H9 (cell line): Measurements from ENCODE around the gene ORMDL1. TPM values are rescaled to one million over a fixed set of nuclear protein-coding genes. Genes with fewer than 3 reads are reported as not detected.

ENCODE experiments used
- DNase-seq: peaks from one replicate; pipeline ENCODE4 v3.0.0-alpha.2; 2017
- H2AFZ ChIP-seq: one replicate; pipeline ENCODE4 v1.6.1; 2013; ENCODE audit warnings: mild to moderate bottlenecking, low read length, control low read depth, moderate library complexity
- H2AK5ac ChIP-seq: 2 replicates; pipeline ENCODE4 v1.6.1; 2013; ENCODE audit warnings: low read length, control low read depth, mixed read lengths; ENCODE audit not compliant: insufficient read length
- H2BK120ac ChIP-seq: one replicate; pipeline ENCODE4 v1.6.1; 2013; ENCODE audit warnings: low read depth, mild to moderate bottlenecking, low read length, control low read depth, inconsistent platforms; ENCODE audit not compliant: poor library complexity, severe bottlenecking
- H2BK12ac ChIP-seq: 2 replicates; pipeline ENCODE4 v1.6.1; 2013; ENCODE audit warnings: low read length, control low read depth, mixed read lengths, low read depth; ENCODE audit not compliant: insufficient read length
- H2BK15ac ChIP-seq: 2 replicates; pipeline ENCODE4 v1.6.1; 2013; ENCODE audit warnings: low read depth, low read length, control low read depth
- H2BK20ac ChIP-seq: one replicate; pipeline ENCODE4 v1.6.1; 2013; ENCODE audit warnings: low read depth, mild to moderate bottlenecking, low read length, control low read depth, inconsistent platforms; ENCODE audit not compliant: poor library complexity, severe bottlenecking
- H2BK5ac ChIP-seq: 2 replicates; pipeline ENCODE4 v1.6.1; 2013; ENCODE audit warnings: low read length, control low read depth, mixed read lengths; ENCODE audit not compliant: insufficient read length
- H3K14ac ChIP-seq: 2 replicates; pipeline ENCODE4 v1.6.1; 2013; ENCODE audit warnings: low read length, control low read depth; ENCODE audit not compliant: insufficient read depth
- H3K18ac ChIP-seq: 2 replicates; pipeline ENCODE4 v1.6.1; 2013; ENCODE audit warnings: low read depth, mild to moderate bottlenecking, mixed read lengths, low read length, control low read depth; ENCODE audit not compliant: insufficient read length
- H3K23ac ChIP-seq: 2 replicates; pipeline ENCODE4 v1.6.1; 2013; ENCODE audit warnings: low read length, control low read depth, mixed read lengths, low read depth; ENCODE audit not compliant: insufficient read length
- H3K23me2 ChIP-seq: 2 replicates; pipeline ENCODE4 v1.6.1; 2013; ENCODE audit warnings: low read depth, mild to moderate bottlenecking, mixed read lengths, low read length, control low read depth; ENCODE audit not compliant: insufficient read length, poor library complexity, severe bottlenecking
- H3K27ac ChIP-seq: 2 replicates; pipeline ENCODE4 v1.5.1; 2013; ENCODE audit warnings: low read length, control low read depth, mixed read lengths, low read depth; ENCODE audit not compliant: insufficient read length
- H3K27me3 ChIP-seq: 2 replicates; pipeline ENCODE4 v1.6.1; 2013; ENCODE audit warnings: low read length, control low read depth, inconsistent platforms; ENCODE audit not compliant: insufficient read depth
- H3K4ac ChIP-seq: 2 replicates; pipeline ENCODE4 v1.6.1; 2013; ENCODE audit warnings: low read depth, mild to moderate bottlenecking, control low read depth, inconsistent platforms, low read length, moderate library complexity
- H3K4me1 ChIP-seq: 2 replicates; pipeline ENCODE4 v1.6.1; 2013; ENCODE audit warnings: low read length, control low read depth, inconsistent platforms; ENCODE audit not compliant: insufficient read depth
- H3K4me2 ChIP-seq: 2 replicates; pipeline ENCODE4 v1.6.1; 2013; ENCODE audit warnings: low read length, control low read depth, mixed read lengths; ENCODE audit not compliant: insufficient read length, insufficient read depth
- H3K56ac ChIP-seq: 2 replicates; pipeline ENCODE4 v1.6.1; 2013; ENCODE audit warnings: low read depth, mild to moderate bottlenecking, mixed read lengths, low read length, control low read depth; ENCODE audit not compliant: insufficient read length
- H3K79me1 ChIP-seq: 2 replicates; pipeline ENCODE4 v1.6.1; 2013; ENCODE audit warnings: low read depth, mild to moderate bottlenecking, moderate library complexity, low read length, control low read depth, inconsistent platforms; ENCODE audit not compliant: insufficient read depth, poor library complexity, severe bottlenecking
- H3K79me2 ChIP-seq: 2 replicates; pipeline ENCODE4 v1.6.1; 2013; ENCODE audit warnings: low read length, control low read depth, inconsistent platforms; ENCODE audit not compliant: insufficient read depth
- H3K9ac ChIP-seq: 2 replicates; pipeline ENCODE4 v1.6.1; 2013; ENCODE audit warnings: low read length, control low read depth, mixed read lengths; ENCODE audit not compliant: insufficient read length; ENCODE audit errors: extremely low read depth
- H3K9me3 ChIP-seq: one replicate; pipeline ENCODE4 v1.6.1; 2013; ENCODE audit warnings: low read depth, low read length, inconsistent platforms; ENCODE audit not compliant: control insufficient read depth
- H3T11ph ChIP-seq: one replicate; pipeline ENCODE4 v1.6.1; 2013; ENCODE audit warnings: mild to moderate bottlenecking, low read length, control low read depth, inconsistent platforms
- H4K20me1 ChIP-seq: one replicate; pipeline ENCODE4 v1.6.1; 2013; ENCODE audit not compliant: control insufficient read depth, insufficient read length, insufficient read depth
- H4K5ac ChIP-seq: 2 replicates; pipeline ENCODE4 v1.6.1; 2013; ENCODE audit warnings: low read depth, mild to moderate bottlenecking, mixed read lengths, low read length, control low read depth; ENCODE audit not compliant: insufficient read length
- H4K8ac ChIP-seq: replicated peaks from 2 replicates; pipeline ENCODE4 v1.6.1; 2013; ENCODE audit warnings: low read length, control low read depth, mixed read lengths, low read depth; ENCODE audit not compliant: insufficient read length
- H4K91ac ChIP-seq: 2 replicates; pipeline ENCODE4 v1.6.1; 2013; ENCODE audit warnings: low read depth, mild to moderate bottlenecking, moderate library complexity, mixed read lengths, low read length, control low read depth; ENCODE audit not compliant: insufficient read length
- H3K27ac Mint-ChIP-seq, 3 experiments: 2 replicates in 2 of 3; 3 replicates in 1 of 3; pipeline ENCODE4 v1.8.0; 2020 to 2021; ENCODE audit warnings: mixed read lengths in 3 of 3, mild to moderate bottlenecking in 1 of 3, moderate library complexity in 1 of 3
- H3K27me3 Mint-ChIP-seq: 2 replicates; pipeline ENCODE4 v1.8.0; 2021; ENCODE audit warnings: low read depth, mild to moderate bottlenecking, moderate library complexity, mixed read lengths
- H3K36me3 Mint-ChIP-seq, 3 experiments: 2 replicates in 2 of 3; 3 replicates in 1 of 3; pipeline ENCODE4 v1.8.0; 2020 to 2021; ENCODE audit warnings: low read depth in 3 of 3, mixed read lengths in 3 of 3; ENCODE audit not compliant: insufficient read depth in 1 of 3
- H3K4me1 Mint-ChIP-seq, 2 experiments: 2 replicates each; pipeline ENCODE4 v1.8.0; 2020; ENCODE audit warnings: mixed read lengths in 2 of 2
- H3K4me3 Mint-ChIP-seq, 2 experiments: 2 replicates in 1 of 2; 3 replicates in 1 of 2; pipeline ENCODE4 v1.8.0; 2020 to 2021; ENCODE audit warnings: mild to moderate bottlenecking in 2 of 2, mixed read lengths in 2 of 2, moderate library complexity in 1 of 2
- H3K9me3 Mint-ChIP-seq, 2 experiments: 2 replicates in 1 of 2; 3 replicates in 1 of 2; pipeline ENCODE4 v1.8.0; 2020; ENCODE audit warnings: mild to moderate bottlenecking in 2 of 2, mixed read lengths in 2 of 2, moderate library complexity in 1 of 2
- WGBS: extraction: QIAGEN DNeasy Blood & Tissue Kit; methylation state at CpG from one replicate; pipeline ENCODE4 v1.1.7; 2013; ENCODE audit warnings: missing lambda C conversion rate, low lambda C conversion rate, mixed read lengths; ENCODE audit not compliant: insufficient read length; ENCODE audit errors: extremely low coverage; 5-methylcytosine and 5-hydroxymethylcytosine counted together
- total RNA-seq: library from RNA; stranded (reverse); gene quantifications from 2 replicates; pipeline ENCODE4 v1.2.1, GENCODE V29; 2021
- TF ChIP-seq, protein P1 (sequence below): fragments of 200-600 bp; sonication (generic); conservative IDR thresholded peaks from 3 replicates; pipeline ENCODE4 v1.8.0; 2021; ENCODE audit warnings: antibody characterized with exemption, mild to moderate bottlenecking

Gene ORMDL1
- total RNA-seq, 1 experiment from 2014 or later: 59.7 TPM

DNA sequence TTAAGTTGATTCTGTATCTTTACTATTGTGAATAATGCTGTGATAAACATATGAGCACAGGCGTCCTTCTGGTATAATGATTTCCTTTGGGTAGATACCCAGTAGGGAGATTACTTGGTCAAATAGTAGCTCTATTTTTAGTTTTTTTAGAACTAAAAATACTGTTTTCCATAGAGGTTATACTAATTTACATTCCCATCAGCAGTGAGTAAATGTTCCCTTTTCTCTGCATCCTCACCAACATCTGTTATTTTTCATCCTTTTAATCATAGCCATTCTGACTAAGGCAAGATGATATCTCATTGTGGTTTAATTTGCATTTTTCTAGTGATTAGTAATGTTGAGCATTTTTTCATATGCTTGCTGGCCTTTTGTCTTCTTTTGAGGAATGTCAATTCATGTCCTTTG, 35.2 kb upstream of the ORMDL1 start:
- no peak overlapping the region for H3K18ac ChIP-seq
- no peak for DNase-seq
- H3K79me2 ChIP-seq: no peaks in the 10 kb centered on the region
- no peaks in the 10 kb centered on the region for H3K79me1 ChIP-seq
- no peak overlapping the region for H3K56ac ChIP-seq
- no peaks in the 10 kb centered on the region for H3K9me3 Mint-ChIP-seq
- H3K4me1 Mint-ChIP-seq: no peaks in the 10 kb centered on the region
- H3K4me3 Mint-ChIP-seq: no peak overlapping the region
- H3K23ac ChIP-seq: no peak overlapping the region
- no peak overlapping the region for H4K5ac ChIP-seq
- H3T11ph ChIP-seq: no peak overlapping the region
- WGBS: no CpG with 5 or more reads among the region's 1 CpG
- no peak overlapping the region for H2BK15ac ChIP-seq
- no peaks in the 10 kb centered on the region for H3K27me3 ChIP-seq
- no peak overlapping the region for H3K9ac ChIP-seq
- no peak overlapping the region for H4K8ac ChIP-seq
- H3K27me3 Mint-ChIP-seq: no peaks in the 10 kb centered on the region
- H2BK20ac ChIP-seq: no peak overlapping the region
- H3K36me3 Mint-ChIP-seq: peaks cover 5 to 25% (median 24%) of the 10 kb centered on the region in 3 experiments; a peak in 5 of 7 replicates
- no peak overlapping the region for H3K14ac ChIP-seq
- no peaks in the 10 kb centered on the region for H3K4me1 ChIP-seq
- H2BK120ac ChIP-seq: no peak overlapping the region
- no peak overlapping the region for H2BK5ac ChIP-seq
- no peak overlapping the region for H3K27ac ChIP-seq
- H3K4me2 ChIP-seq: no peak overlapping the region
- TF ChIP-seq, protein P1, sequence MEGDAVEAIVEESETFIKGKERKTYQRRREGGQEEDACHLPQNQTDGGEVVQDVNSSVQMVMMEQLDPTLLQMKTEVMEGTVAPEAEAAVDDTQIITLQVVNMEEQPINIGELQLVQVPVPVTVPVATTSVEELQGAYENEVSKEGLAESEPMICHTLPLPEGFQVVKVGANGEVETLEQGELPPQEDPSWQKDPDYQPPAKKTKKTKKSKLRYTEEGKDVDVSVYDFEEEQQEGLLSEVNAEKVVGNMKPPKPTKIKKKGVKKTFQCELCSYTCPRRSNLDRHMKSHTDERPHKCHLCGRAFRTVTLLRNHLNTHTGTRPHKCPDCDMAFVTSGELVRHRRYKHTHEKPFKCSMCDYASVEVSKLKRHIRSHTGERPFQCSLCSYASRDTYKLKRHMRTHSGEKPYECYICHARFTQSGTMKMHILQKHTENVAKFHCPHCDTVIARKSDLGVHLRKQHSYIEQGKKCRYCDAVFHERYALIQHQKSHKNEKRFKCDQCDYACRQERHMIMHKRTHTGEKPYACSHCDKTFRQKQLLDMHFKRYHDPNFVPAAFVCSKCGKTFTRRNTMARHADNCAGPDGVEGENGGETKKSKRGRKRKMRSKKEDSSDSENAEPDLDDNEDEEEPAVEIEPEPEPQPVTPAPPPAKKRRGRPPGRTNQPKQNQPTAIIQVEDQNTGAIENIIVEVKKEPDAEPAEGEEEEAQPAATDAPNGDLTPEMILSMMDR: no peak
- H2AK5ac ChIP-seq: no peak overlapping the region
- H2BK12ac ChIP-seq: no peak overlapping the region
- no peaks in the 10 kb centered on the region for H3K23me2 ChIP-seq
- H3K9me3 ChIP-seq: no peaks in the 10 kb centered on the region
- H4K91ac ChIP-seq: no peak overlapping the region
- H4K20me1 ChIP-seq: no peaks in the 10 kb centered on the region
- no peak overlapping the region for H2AFZ ChIP-seq
- H3K27ac Mint-ChIP-seq: peak overlapping the region in 1 of 3 experiments; percentile 21; a peak in 1 of 7 replicates
- no peak overlapping the region for H3K4ac ChIP-seq
